Measurements from ENCODE around the gene MIPOL1.
"Not testable (repeated sequence)": the region's sequence is repeated elsewhere in the genome, so short reads cannot be mapped to it uniquely, and the experiment has no call there.

The MIPOL1 gene

DNA sequence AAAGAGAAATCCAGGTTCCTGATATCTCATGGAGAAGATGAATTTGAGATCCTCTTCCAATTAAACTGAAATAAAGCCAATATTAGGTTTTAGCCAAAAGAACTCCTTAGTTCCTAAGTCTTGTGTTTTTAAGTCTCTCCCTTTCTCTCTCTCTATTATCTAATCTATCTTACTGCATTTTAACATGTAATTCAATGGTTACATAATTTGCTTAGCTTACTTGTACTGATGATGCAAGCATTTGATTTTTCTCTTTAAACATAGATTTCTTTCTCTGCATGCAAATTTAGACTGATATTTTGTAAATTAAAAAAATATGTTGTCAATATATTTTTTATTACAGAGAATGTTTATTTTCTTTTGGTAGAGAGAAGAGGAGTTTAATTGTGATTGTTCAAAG lies 78.2 kb downstream of the MIPOL1 start:
- H3K4me3 ChIP-seq (ENCODE audit: low read depth, low read length) = no peak overlapping the region
- DNase-seq (ENCODE audit: low read depth) = no peak
- TF ChIP-seq, protein P1, sequence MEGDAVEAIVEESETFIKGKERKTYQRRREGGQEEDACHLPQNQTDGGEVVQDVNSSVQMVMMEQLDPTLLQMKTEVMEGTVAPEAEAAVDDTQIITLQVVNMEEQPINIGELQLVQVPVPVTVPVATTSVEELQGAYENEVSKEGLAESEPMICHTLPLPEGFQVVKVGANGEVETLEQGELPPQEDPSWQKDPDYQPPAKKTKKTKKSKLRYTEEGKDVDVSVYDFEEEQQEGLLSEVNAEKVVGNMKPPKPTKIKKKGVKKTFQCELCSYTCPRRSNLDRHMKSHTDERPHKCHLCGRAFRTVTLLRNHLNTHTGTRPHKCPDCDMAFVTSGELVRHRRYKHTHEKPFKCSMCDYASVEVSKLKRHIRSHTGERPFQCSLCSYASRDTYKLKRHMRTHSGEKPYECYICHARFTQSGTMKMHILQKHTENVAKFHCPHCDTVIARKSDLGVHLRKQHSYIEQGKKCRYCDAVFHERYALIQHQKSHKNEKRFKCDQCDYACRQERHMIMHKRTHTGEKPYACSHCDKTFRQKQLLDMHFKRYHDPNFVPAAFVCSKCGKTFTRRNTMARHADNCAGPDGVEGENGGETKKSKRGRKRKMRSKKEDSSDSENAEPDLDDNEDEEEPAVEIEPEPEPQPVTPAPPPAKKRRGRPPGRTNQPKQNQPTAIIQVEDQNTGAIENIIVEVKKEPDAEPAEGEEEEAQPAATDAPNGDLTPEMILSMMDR (IDR thresholded peaks at IDR 0.05; ENCODE audit: low read depth, low read length, missing control alignments) = no peak
- in situ Hi-C loops (cut with HindIII; ENCODE audit: low sequenced_read_pairs) = no loop called here

DNA sequence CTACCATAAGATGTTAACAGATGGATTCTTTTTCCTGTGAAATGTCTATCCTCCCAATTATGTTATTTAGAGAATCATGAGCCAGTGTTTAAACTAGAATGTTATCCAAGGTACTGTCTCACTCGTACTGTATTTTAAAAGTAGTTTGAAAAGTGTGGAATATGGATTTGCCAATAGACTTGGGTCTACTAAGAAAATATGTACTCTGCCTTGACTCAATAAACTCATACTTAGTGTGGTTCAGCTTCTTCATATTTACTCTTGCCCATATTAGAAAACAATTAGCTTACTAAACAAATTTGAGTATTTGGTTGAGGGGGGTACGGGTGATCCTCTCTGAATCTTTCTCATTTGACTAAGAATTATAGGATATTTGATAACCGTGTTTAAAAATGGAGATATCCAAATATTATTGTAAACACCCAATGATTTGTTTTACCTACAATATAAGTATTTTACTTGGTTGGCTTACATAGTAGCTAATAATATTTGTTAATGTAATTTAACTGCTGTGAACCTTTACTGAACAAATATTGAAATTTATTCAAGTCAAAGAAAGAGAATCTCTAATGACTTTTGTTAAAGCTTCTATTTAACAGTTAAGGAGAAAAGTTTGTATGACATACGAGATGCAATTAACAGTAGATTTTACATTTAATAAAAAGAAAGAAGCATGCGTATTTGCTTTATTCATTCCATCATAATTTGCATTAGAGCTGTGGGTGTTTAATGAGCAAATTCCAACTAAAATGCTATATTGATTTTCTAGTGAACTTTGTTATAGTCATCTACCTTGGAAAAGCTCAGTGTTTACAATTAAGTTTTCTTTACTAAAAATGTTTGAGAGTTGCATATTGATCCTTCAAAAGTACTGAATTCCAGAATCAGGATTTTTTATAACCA lies 81.2 kb downstream of the MIPOL1 start:
- DNase-seq (ENCODE audit: low read depth) = no peak
- in situ Hi-C loops (cut with HindIII; ENCODE audit: low sequenced_read_pairs) = no loop called here
- TF ChIP-seq, protein P1 (IDR thresholded peaks at IDR 0.05; ENCODE audit: low read depth, low read length, missing control alignments) = no peak
- no peak overlapping the region for H3K4me3 ChIP-seq (ENCODE audit: low read depth, low read length)

DNA sequence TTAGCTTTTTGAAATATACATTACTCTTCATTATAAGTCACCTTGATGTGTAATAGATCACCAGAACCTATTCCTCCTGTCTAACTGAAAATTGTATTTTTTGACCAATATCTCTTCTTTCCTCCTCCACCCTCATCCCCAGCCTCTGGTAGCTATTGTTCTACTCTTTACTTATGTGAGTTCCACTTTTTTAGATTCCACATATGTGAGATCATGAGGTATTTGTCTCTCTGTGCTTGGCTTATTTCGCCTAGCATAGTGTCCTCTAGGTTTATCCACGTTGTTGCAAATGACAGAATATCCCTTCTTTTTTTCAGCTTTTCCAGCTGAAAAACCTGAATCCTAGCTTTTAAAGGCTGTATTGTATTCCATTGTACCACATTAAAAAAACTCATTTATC lies 82.1 kb downstream of the MIPOL1 start:
- TF ChIP-seq, protein P1 (IDR thresholded peaks at IDR 0.05; ENCODE audit: low read depth, low read length, missing control alignments) = no peak
- in situ Hi-C loops (cut with HindIII; ENCODE audit: low sequenced_read_pairs) = no loop called here
- DNase-seq (ENCODE audit: low read depth) = no peak
- H3K4me3 ChIP-seq (ENCODE audit: low read depth, low read length) = no peak overlapping the region

DNA sequence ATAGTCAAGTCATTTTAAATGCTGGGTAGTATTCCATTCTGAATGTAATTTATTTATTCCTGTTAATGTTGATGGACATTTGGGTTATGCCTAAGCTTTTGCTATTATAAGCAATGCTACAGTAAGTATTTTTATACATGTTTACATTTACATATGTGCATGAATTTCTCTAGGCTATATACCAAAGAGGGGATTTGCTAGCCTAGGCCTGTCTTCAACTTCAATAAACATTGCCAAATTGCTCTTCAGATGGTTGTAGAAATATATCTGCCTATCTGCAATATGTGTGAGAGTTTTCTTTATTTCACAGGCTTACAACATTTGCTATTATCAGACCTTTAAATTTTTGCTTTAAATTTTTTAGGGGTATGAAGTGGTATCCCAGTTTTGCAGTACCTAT lies 87.0 kb downstream of the MIPOL1 start:
- TF ChIP-seq, protein P1 (IDR thresholded peaks at IDR 0.05; ENCODE audit: low read depth, low read length, missing control alignments) = no peak
- H3K4me3 ChIP-seq (ENCODE audit: low read depth, low read length) = no peak overlapping the region
- no peak for DNase-seq (ENCODE audit: low read depth)
- in situ Hi-C loops (cut with HindIII; ENCODE audit: low sequenced_read_pairs) = no loop called here

DNA sequence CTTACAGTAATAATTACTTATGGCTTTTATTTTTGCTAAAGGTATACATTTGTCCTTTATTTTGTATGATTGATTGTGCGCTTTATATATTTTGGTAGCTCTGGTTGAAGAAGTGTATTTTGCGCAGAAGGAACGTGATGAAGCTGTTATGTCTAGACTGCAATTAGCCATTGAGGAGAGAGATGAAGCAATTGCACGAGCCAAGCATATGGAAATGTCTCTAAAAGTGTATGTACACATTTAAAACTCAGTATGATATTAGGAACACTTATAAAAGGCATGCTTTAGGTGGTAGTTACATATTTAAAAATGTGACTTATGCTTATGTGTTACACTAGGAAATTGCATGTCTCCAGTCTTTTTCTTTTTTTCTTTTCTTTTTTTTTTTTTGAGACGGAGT lies 87.5 kb downstream of the MIPOL1 start:
- TF ChIP-seq, protein P1 (IDR thresholded peaks at IDR 0.05; ENCODE audit: low read depth, low read length, missing control alignments) = no peak
- no peak overlapping the region for H3K4me3 ChIP-seq (ENCODE audit: low read depth, low read length)

DNA sequence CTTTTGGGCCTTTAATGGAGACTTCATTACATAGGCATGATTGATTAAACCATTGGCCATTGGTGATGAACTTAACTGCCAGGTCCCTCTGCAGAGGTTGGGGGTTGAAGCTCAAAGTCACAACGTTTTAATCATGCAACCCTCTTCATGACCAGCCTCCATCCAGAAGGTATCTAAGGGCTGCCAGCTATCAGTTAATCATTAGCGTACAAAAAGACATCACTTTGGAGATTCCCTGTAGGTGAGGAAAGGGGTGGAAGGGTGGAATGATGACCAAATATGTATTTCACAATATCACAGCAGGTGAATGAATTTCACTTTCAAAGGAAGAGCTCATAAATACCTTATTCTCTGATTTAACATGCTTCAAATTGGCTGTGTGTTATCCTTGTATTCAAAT lies 92.0 kb downstream of the MIPOL1 start:
- TF ChIP-seq, protein P1 (IDR thresholded peaks at IDR 0.05; ENCODE audit: low read depth, low read length, missing control alignments) = no peak
- no peak overlapping the region for H3K4me3 ChIP-seq (ENCODE audit: low read depth, low read length)
- in situ Hi-C loops (cut with HindIII; ENCODE audit: low sequenced_read_pairs) = no loop called here
- no peak for DNase-seq (ENCODE audit: low read depth)

More for the DNA sequence above, 87.5 kb downstream of the MIPOL1 start:
- no peak for DNase-seq (ENCODE audit: low read depth)
- in situ Hi-C loops (cut with HindIII; ENCODE audit: low sequenced_read_pairs) = no loop called here

DNA sequence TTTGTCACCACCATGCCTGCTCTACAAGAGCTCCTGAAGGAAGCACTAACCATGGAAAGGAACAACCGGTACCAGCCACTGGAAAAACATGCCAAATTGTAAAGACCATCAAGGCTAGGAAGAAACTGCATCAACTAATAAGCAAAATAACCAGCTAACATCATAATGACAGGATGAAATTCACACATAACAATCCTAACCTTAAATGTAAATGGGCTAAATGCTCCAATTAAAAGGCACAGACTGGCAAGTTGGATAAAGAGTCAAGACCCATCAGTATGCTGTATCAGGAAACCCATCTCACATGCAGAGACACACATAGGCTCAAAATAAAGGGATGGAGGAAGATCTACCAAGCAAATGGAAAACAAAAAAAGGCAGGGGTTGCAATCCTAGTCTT lies 97.5 kb downstream of the MIPOL1 start:
- H3K4me3 ChIP-seq (ENCODE audit: low read depth, low read length); DNase-seq (ENCODE audit: low read depth); in situ Hi-C loops (cut with HindIII; ENCODE audit: low sequenced_read_pairs): not testable (repeated sequence)
